RWPE1 (cell line): Measurements from ENCODE around the gene LRRC2.
"Not testable (repeated sequence)": the region's sequence is repeated elsewhere in the genome, so short reads cannot be mapped to it uniquely, and the experiment has no call there.

Experiments used
- CTCF ChIA-PET: fragments of 350-600 bp; sonication (Branson Sonifier 250); formaldehyde crosslinking; extraction: SDS; loops from one replicate; lab custom pipeline; 2021; lab: Yijun Ruan, JAX
- POLR2A ChIA-PET: fragments of 400-600 bp; formaldehyde crosslinking; extraction: SDS; loops from one replicate; lab custom pipeline; 2020; ENCODE audit warnings: antibody characterized with exemption; ENCODE audit not compliant: low non-redundant PET; lab: Yijun Ruan, JAX
- DNase-seq: peaks from one replicate; pipeline ENCODE4 v3.0.0; 2012; ENCODE audit warnings: low spot score
- H3K27ac ChIP-seq: fragments of 450-650 bp; 2 replicates; pipeline ENCODE4 v1.5.1; 2017
- TF ChIP-seq, protein P1 (sequence below): fragments of 450-650 bp; conservative IDR thresholded peaks from 2 replicates; pipeline ENCODE4 v1.5.1; 2017; ENCODE audit warnings: low read depth, mild to moderate bottlenecking

The LRRC2 gene

DNA sequence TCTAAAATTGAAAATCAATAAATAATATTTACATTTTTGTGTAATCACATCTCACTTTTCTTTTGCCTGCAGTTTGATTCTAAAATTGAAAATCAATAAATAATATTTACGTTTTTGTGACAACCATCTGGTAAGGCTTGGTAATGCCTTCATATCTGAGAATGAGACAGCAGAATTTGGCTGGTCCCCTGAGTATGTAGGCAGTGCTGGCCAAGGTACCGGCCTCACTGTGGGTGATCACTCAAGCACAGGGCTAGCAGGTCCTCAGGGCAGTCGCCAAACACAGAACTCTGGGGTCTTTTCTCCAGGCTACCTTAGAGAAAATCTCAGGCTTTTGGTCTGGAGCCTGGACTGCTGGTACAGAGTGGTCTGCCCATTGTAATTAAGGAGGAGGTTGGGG lies 42.1 kb downstream of the LRRC2 start:
- CTCF ChIA-PET = no interaction called here
- DNase-seq = no peak
- TF ChIP-seq, protein P1, sequence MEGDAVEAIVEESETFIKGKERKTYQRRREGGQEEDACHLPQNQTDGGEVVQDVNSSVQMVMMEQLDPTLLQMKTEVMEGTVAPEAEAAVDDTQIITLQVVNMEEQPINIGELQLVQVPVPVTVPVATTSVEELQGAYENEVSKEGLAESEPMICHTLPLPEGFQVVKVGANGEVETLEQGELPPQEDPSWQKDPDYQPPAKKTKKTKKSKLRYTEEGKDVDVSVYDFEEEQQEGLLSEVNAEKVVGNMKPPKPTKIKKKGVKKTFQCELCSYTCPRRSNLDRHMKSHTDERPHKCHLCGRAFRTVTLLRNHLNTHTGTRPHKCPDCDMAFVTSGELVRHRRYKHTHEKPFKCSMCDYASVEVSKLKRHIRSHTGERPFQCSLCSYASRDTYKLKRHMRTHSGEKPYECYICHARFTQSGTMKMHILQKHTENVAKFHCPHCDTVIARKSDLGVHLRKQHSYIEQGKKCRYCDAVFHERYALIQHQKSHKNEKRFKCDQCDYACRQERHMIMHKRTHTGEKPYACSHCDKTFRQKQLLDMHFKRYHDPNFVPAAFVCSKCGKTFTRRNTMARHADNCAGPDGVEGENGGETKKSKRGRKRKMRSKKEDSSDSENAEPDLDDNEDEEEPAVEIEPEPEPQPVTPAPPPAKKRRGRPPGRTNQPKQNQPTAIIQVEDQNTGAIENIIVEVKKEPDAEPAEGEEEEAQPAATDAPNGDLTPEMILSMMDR = no peak

DNA sequence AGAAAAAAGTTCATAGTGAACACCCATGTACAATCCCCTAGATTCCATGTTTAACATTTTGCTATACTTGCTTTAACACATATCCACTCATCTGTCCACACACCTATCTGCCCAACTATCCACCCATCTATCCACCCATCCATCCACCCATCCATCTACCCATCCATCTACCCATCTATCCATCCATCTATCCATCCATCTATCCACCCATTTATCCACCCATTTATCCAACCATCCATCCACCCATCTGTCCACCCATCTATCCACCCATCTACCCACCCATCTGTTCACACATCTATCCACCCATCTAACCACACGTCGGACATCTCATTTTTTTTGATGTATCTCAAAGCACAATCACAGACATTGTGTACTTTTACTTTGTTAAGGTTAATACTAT lies 42.5 kb downstream of the LRRC2 start:
- no peak for DNase-seq
- TF ChIP-seq, protein P1 = no peak
- no peak overlapping the region for H3K27ac ChIP-seq
- POLR2A ChIA-PET = no interaction called here
- CTCF ChIA-PET = no interaction called here

More for the DNA sequence above, 42.1 kb downstream of the LRRC2 start:
- POLR2A ChIA-PET = no interaction called here
- no peak overlapping the region for H3K27ac ChIP-seq

DNA sequence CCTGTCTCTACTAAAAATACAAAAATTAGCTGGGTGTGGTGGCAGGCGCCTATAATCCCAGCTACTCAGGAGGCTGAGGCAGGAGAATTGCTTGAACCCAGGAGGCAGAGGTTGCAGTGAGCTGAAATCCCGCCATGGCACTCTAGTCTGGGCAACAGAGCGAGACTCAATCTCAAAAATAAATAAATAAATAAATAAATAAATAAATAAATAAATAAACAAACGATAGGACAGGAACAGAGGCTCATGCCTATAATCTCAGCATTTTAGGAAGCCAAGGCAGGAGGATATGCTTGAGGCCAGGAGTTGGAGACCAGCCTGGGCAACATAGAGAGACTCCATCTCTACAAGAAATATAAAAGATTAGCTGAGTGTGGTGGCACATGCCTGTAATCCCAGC lies 43.9 kb downstream of the LRRC2 start:
- DNase-seq, H3K27ac ChIP-seq, CTCF ChIA-PET, POLR2A ChIA-PET: not testable (repeated sequence)

DNA sequence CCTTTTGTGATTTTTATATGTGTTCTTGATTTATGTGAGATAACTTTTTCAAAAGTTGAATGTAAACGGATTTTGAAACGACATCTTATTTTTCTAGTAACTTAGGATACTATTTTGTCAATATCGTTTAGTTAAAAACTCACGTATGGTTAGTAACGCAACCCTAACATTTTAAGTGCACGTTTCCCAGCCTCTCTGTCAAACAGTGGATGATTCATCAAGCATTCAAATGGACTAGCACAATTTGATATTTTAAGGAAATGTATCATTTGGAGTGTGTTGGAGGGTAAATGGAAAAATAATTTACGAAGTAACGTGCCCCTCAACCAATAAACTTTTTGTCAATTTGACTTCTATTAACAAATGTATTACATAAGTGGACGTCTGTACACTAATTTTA lies 45.0 kb downstream of the LRRC2 start:
- POLR2A ChIA-PET = no interaction called here
- TF ChIP-seq, protein P1 = no peak
- no peak overlapping the region; the same call in 1 of the 2 replicates for H3K27ac ChIP-seq
- CTCF ChIA-PET = no interaction called here
- no peak for DNase-seq

DNA sequence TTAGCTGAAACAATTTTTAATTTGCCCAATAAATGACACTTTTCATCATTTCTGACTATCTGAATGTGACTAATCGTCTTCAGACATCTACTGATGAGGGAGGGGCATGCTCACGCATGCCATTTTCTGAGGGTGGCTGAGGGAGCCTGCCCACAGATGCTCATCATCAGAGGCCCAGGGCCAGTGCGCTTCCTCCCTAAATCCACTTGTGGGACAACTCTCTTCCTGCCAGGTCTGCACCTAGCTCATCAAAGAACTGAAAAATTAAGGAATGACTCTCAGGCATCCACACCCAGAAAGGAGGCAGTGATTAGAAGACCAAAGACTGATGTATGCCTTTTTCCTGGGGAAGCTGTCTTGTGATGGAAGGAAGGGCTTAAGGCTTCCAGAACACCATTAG lies 45.6 kb downstream of the LRRC2 start:
- no peak overlapping the region; the same call in 1 of the 2 replicates for H3K27ac ChIP-seq
- ChIA-PET POLR2A (no interaction called here), CTCF (no interaction called here)
- TF ChIP-seq, protein P1 = no peak
- DNase-seq = peak; percentile 38

DNA sequence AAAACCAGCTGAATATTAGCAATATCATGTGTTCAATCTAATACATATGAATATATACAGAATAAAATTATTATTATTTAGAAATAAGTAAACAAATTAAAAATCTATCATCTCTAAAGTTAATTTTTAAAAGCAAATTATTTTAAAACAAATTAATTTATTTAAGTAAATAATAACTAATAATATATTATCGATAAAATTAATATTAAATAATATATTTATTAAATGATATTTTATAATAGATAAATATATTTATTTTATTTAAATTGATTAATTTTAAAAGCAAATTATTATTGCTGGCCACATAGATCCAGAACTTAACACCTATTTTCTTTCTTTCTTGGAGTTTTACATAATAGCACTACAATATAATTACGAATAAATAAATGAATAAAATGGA lies 46.1 kb downstream of the LRRC2 start:
- POLR2A ChIA-PET = no interaction called here
- CTCF ChIA-PET = no interaction called here
- TF ChIP-seq, protein P1 = no peak
- no peak overlapping the region for H3K27ac ChIP-seq
- DNase-seq = no peak

DNA sequence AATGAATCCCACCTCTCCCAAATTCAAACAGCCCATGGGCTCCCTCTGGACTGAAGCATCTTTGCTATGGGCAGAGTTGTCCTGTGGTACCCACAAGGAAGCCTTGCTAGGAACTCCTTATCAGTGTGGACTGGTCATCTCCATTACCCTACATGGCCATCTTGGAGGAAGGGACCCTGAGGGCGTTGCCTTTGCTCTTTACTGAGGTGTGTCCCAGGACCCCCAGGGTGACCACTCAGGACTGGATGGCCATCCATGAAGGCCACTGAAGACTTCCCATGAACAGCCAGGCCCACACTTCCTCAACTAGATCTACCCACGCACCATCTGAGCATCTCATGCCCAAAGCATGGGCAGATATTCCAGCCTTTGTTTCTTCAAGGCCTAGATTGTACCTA lies 48.3 kb downstream of the LRRC2 start:
- no peak for DNase-seq
- TF ChIP-seq, protein P1 = no peak
- ChIA-PET CTCF (no interaction called here), POLR2A (no interaction called here)
- H3K27ac ChIP-seq = no peak overlapping the region; the same call in 1 of the 2 replicates
